Esophagus squamous epithelium (tissue), 4 donors: ENCODE results near the gene FGGY.

ENCODE experiments used
- POLR2A ChIP-seq, 4 donors: fragments of 450-650 bp; IDR thresholded peaks; one replicate each; pipeline ENCODE4 v1.6.1; 2017; ENCODE audit warnings: antibody characterized with exemption in 4 of 4, mild to moderate bottlenecking in 4 of 4, moderate library complexity in 3 of 4
- TF ChIP-seq, protein P1 (sequence below), 6 experiments: fragments of 450-650 bp in 4 of 6; fragments of 200-600 bp in 2 of 6; sonication (generic) in 2 of 6; IDR thresholded peaks; one replicate each; pipeline ENCODE4 v1.5.1; 2016 to 2019; ENCODE audit warnings: antibody characterized with exemption in 6 of 6, mild to moderate bottlenecking in 4 of 6, moderate library complexity in 4 of 6

DNA sequence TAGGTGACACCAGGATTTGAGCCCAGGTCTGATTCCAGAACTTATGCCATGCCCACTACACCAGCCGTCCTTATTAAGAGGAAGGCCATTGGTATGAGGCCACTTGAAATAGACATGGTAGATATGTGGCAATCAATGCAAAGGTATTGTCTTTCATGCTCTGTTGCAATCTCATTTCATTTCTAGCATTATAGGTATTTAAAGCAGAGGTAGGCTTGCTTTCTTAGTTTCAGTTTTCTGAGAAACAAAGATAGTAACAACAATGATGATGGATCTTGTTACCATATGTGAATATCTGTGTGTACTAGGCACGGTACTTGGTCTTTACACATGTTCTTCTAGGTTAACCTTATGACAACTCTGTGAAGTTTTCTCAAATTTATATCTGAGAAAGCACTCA is 113.1 kb downstream of the FGGY start:
- TF ChIP-seq, protein P1, sequence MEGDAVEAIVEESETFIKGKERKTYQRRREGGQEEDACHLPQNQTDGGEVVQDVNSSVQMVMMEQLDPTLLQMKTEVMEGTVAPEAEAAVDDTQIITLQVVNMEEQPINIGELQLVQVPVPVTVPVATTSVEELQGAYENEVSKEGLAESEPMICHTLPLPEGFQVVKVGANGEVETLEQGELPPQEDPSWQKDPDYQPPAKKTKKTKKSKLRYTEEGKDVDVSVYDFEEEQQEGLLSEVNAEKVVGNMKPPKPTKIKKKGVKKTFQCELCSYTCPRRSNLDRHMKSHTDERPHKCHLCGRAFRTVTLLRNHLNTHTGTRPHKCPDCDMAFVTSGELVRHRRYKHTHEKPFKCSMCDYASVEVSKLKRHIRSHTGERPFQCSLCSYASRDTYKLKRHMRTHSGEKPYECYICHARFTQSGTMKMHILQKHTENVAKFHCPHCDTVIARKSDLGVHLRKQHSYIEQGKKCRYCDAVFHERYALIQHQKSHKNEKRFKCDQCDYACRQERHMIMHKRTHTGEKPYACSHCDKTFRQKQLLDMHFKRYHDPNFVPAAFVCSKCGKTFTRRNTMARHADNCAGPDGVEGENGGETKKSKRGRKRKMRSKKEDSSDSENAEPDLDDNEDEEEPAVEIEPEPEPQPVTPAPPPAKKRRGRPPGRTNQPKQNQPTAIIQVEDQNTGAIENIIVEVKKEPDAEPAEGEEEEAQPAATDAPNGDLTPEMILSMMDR (IDR thresholded peaks at IDR 0.05) = no peak
- TF ChIP-seq POLR2A (IDR thresholded peaks at IDR 0.05) = no peak
